ENCODE data around the gene VPS26A.

VPS26A gene

DNA sequence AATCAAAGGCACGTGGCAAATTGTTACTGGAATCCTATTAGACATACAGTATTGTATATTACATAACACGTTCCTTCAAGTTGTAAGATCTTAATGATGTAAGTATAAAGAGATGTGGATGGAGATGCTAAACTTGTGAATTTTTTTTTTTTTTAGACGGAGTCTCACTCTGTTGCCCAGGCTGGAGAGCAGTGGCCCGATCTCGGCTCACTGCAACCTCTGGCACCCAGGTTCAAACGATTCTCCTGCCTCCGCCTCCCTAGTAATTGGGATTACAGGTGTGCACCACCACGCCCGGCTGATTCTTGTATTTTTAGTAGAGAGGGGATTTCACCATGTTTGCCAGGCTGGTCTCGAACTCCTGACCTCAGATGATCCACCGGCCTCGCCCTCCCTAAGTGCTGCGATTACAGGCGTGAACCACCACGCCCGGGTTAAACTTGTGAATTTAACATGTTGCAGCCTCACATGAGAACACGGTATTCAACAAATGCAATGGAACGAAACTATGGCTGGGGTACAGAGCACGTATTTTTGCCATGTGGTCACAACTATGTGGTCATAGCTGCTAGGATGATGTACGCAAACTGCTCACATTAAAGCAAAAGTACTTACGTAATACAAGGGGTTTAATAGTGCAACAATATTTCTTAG, 55.2 kb downstream of the VPS26A start:
- peak; percentile 13 for DNase-seq

- peak; percentile 78 for DNase-seq
Observed at GRCh38 chr10:69179743-69180524, 56.0 kb downstream of the VPS26A start, which contains the start of gene SUPV3L1. Gene SUPV3L1 (plus strand): TSS chr10:69180234. CDS start chr10:69180292, 58 bp downstream.

- no peak for DNase-seq
Observed at GRCh38 chr10:69180525-69181204, 56.7 kb downstream of the VPS26A start.

DNA sequence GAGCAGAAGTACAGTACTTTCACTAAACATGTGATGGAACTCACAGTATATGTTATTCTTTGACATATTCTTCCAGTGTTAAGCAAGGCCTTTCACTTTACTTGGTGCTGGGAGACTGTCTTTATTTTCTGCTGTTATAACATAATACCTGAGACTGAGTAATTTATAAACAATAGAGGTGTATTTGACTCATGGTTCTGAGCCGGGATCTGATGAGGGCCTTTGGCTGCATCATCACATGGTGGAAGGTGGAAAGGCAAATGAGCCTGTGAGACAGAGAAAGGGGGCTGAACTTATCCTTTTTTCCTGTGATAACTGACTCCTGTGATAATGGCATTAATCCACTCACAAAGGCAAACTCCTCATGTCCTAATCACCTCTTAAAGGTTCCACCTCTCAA, 57.5 kb downstream of the VPS26A start:
- no peak for DNase-seq

GRCh38 chr10:69182005-69182404, 58.0 kb downstream of the VPS26A start:
- no peak for DNase-seq

- no peak for DNase-seq
Observed at GRCh38 chr10:69186524-69186923, 62.5 kb downstream of the VPS26A start.

DNA sequence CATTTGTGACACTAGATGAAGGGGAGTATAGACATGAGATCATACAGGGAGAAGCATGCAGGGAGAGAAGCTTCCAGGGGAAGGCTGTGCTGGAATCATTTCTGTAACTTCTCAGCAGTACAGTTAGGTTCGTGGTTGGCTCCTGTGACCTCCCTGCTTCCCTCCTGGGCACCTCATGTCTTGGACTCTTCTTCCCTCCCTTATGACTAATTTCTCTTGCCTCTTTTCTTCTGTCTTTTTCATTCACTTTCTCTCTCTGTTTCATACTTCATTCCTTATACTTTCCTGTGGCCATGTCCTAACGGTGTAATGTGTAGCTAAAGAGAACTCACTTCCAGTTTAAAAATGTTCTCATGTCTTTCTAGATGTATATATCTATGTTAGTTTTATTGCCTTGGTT, 77.1 kb downstream of the VPS26A start:
- no peak for DNase-seq

DNA sequence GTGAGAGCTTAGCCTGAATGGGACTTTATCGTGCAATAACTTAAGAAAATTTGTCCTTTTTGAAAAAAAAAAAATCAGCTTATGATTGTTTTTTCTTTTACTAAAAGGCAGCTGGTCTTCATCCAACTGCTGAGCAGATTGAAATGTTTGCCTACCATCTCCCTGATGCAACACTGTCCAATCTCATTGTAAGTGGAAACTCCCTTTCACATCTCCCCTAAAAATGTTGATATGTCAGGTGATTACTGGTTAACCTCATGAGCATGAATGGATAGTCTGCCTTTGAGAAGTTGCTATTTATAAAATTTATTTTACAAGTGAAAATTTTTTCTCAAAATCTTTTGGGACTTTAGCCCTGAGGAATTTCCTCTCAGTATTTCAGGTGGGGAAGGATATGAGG, 78.4 kb downstream of the VPS26A start:
- no peak for DNase-seq

GRCh38 chr10:69208761-69209160, 84.8 kb downstream of the VPS26A start:
- DNase-seq: no peak

DNA sequence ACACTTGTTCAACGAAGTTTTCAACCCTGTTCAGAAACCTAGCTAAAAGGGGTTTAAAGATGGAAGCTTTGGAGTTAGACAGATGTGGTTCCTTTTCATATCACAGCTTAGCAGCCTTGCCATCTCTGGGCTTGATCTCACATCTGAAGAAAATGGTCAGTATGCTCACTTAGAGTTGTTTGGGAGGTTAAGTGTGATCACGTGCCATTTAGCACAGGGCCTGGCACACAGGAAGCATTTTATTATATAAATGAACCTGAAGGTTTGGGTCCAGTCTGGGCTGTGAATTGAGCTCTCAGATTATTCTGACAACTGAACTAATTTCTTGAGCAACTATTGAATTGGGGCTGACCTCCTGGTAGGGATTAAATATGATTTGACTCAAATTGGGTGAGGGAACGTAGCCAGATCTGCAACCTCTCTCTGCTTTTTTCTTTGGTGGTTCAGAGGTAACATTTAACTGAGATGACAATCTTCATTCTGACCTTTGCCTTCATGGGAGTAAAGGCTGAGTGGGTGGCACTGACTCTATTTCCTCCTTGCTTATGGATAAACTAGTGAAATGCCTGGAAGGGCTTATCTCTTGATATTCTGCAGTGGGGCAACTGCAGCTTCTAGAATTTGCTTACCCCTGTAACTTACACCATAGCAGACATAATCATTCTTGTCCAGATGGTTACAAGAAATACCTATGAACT, 86.0 kb downstream of the VPS26A start:
- DNase-seq: no peak

DNA sequence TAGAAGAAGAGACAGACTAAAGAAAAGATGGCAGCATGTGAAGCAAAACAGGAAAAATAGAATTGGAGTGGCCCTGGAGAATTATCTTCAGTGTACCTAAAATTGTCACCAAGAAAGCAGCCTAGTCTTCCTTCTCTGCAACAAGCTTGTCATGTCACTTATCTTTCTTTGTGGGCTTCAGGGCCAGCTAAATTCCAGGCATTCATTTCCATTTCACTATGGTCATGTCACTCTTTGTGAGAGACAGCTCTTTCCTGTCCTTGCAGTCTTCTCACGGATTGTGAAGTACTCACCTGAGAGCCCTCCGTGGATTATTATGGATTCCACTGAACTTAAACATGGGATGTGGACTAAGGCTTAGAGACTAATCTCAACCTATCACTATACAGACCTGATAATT, 87.1 kb downstream of the VPS26A start:
- no peak for DNase-seq

DNA sequence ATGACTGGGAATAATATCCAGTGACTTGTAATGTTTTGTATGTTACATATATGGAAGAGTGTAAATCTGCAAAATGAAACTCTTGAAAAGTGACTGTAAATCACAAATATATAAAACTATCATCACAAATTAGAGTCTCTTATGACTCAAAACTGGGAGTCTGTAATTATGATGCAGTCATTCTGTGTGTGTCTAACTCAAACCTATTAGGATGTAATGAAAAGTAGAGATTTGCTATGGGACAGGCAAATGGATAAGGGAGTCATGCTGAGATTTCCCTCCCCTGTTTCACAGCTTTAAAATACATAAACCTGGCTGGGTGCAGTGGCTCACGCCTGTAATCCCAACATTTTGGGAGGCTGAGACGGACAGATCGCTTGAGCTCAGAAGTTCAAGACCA, 87.5 kb downstream of the VPS26A start:
- no peak for DNase-seq

GRCh38 chr10:69213591-69214311, 89.8 kb downstream of the VPS26A start:
- no peak for DNase-seq

GRCh38 chr10:69214666-69215131, 90.7 kb downstream of the VPS26A start:
- DNase-seq: no peak

- no peak for DNase-seq
Observed at GRCh38 chr10:69215405-69216171, 91.6 kb downstream of the VPS26A start.

GRCh38 chr10:69216577-69217118, 92.7 kb downstream of the VPS26A start:
- DNase-seq: no peak

- DNase-seq: no peak
Observed at GRCh38 chr10:69217119-69217754, 93.3 kb downstream of the VPS26A start.

DNA sequence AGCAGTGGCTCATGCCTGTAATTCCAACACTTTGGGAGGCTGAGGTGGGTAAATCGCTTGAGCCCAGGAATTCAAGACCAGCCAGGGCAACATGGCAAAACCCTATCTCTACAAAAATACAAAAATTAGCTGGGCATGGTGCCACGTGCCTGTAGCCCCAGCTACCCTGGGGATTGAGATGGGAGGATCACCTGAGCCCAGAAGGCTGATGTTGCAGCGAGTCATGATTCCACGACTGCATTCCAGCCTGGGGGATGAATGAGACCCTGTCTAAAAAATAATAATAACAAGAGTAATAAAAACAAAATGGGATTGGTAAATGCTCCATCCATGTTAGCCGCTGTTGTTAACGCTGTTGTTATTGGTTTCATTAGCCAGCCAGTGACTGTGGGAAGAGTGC, 94.9 kb downstream of the VPS26A start:
- no peak for DNase-seq

- DNase-seq: no peak
Observed at GRCh38 chr10:69220041-69220451, 96.1 kb downstream of the VPS26A start, which contains the start of gene HKDC1. Gene HKDC1 (plus strand): TSS chr10:69220332. CDS start chr10:69220436, 104 bp downstream.

- no peak for DNase-seq
Observed at GRCh38 chr10:69220507-69220906, 96.5 kb downstream of the VPS26A start.

All from activated effector memory CD4-positive, alpha-beta T cell treated with Interleukin-2 at 50 U/mL for 16 hours (primary cell).